DMS53 treated with DMSO at 0.1 percent for 48 hours (cell line): Measurements from ENCODE around the gene DPF3.

Source experiments
- DNase-seq: peaks from one replicate; lab custom pipeline; 2025; ENCODE audit not compliant: unreplicated experiment; lab: John Stamatoyannopoulos, UW

Gene DPF3

DNA sequence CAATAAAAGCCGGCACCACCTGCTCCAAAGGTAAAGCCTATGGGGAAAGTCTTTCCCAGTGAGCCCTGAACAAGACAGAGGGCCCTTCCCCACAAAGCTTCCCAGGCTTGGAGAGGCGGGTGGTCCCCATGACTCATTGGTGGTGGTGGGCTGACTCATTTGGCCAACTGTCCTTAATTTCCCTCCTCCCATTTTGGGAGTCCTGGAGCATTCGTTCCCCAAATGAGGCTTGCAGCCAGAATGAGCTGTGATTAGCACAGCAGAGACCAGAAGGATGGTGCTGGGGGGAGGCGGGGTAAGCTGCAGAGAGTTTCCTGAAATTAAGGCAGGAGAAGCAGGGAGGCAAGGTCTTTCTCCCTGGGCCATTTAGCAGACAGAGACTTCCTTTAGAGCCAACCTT is 241.7 kb downstream of the DPF3 start:
- no peak for DNase-seq

- DNase-seq = no peak
Measured at GRCh38 chr14:72651714-72652113, 242.2 kb downstream of the DPF3 start.

GRCh38 chr14:72651081-72651480 is 242.8 kb downstream of the DPF3 start:
- DNase-seq = no peak

DNA sequence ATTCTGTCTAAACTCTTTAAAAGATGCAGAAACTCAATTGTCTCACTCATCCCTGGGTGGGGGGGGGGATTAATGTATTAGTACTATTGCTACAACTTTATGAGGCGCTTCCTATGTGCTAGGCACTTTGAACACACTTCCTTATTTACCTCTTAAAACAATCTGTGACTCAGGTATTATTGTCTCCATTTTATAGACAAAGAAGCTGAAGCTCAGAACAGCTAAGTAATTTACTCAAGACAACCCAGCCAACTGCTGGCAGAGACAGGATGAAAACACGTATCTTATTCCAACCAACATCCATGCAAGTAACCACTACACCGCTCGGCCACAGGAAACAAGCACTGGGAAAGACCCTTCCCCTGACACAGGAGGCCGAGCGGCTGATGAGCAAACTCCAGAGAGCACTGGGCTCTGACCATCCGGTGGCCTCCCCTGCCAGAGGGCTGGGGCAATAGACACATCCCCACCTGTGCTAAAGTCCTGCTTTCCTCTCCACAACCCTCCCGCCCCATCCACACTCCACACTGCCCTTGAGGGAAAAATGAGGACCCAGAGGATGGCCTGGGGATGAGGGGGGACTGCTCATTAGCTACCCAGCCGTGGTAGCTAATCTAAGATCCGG is 244.2 kb downstream of the DPF3 start:
- no peak for DNase-seq

DNA sequence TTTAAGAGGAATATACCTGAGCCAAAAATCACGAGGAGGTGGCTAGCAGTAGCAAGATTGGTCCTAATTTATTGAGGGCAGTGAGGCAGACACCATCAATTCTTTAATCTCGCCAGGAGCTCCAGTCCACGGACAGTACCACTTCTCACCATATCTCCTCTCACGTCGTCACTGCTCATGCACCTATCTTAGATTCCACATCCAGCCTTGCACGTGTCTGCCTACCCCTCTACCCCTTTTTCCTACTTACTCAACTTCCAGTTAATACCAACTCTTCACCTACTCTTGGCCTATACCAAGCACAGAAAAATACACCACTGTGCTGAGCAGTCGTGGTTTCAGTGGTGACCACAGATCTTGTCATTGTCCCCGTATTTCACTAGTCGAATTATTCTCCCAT is 246.1 kb downstream of the DPF3 start:
- no peak for DNase-seq

GRCh38 chr14:72646861-72647528 is 246.9 kb downstream of the DPF3 start:
- no peak for DNase-seq

- no peak for DNase-seq
Measured at GRCh38 chr14:72645706-72646105, 248.2 kb downstream of the DPF3 start.

DNA sequence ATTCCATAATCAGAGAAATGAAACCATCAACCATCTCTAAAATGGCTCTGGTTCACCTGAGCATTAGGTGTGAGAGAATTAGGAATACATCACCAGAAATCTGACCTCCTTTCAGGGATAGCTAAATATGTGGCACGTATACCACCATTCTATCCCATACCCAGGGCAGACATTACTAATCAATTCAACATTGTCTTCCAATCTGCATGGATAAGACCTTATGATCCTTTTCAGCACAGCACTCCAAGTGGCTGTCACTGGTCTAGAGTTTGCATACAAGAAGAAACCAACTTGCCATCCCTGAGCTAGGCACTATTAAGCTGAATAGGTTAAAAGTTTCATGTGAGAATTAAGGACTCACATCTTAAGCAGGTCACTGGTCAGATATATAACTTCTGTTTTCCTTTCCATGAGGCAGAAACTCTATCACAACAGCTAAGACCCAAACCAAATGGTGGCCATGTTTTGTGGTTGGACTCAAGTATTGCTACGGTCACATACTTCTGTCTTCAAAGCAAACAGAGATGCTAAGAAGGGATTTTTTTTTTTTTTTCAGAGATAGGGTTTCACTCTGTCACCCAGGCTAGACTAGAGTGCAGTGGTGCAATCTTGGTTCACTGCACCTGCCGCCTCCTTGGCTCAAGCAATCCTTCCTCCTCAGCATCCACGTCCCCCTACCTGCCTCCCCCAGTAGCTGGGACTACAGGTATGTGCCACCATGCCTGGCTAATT is 249.0 kb downstream of the DPF3 start:
- no peak for DNase-seq

DNA sequence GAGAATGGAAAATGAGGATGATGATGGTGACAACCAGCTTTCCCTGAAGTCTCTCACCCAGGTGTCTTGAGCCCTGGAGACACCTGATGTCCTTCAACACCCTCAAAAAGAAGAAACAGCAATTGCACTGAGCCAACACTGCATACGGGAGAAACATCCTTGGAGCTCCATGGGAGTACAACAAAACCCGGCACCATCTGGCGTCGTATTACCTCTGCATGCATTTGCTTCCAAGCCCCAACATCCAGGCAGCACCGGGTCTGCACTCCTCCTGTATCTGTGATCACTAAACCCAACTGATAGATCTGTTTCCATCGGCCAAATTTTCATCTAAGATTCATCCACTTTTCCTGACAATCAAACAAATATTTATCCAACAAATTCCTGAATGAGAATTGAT is 249.9 kb downstream of the DPF3 start:
- no peak for DNase-seq

GRCh38 chr14:72643317-72643801 is 250.5 kb downstream of the DPF3 start:
- no peak for DNase-seq

- no peak for DNase-seq
Measured at GRCh38 chr14:72640911-72641485, 252.9 kb downstream of the DPF3 start.

DNA sequence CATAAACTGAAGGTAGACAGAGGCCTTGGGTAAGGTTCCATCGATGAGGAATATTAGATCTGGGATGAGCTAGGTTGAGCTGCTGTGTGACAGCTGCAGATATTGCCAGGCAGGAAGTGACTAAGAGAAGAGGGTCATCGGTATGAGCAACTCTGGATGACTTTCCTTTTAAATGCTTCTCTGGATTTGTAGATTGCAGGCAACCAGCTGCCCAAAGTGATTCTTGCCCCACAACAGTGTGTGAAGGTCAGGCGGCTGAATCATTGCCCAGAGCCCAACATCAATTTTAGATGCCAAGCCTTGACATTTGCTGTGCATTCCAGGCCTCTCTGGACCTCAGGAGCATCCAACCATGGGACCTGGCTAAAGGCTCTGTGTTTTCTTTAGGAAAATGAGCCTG is 255.9 kb downstream of the DPF3 start:
- no peak for DNase-seq

GRCh38 chr14:72636871-72637270 is 257.0 kb downstream of the DPF3 start:
- no peak for DNase-seq

DNA sequence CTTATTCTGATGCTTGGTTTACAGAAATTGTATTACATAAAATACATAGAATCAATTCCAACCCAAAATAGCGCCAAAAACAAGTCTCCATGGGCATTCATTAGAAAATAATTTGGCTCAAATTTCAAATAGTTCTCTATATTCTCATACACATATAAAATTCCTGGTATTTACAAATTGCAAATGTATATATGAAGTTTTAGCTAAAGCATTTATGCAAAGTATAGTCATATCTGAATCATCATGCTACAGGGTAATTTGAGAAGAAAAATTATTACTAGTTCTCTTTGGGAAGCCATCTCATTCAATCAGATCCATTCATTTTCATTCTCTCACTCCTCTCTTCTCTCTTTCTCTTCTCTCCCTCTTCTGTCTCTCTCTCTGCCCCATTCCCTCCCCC is 257.8 kb downstream of the DPF3 start:
- no peak for DNase-seq

DNA sequence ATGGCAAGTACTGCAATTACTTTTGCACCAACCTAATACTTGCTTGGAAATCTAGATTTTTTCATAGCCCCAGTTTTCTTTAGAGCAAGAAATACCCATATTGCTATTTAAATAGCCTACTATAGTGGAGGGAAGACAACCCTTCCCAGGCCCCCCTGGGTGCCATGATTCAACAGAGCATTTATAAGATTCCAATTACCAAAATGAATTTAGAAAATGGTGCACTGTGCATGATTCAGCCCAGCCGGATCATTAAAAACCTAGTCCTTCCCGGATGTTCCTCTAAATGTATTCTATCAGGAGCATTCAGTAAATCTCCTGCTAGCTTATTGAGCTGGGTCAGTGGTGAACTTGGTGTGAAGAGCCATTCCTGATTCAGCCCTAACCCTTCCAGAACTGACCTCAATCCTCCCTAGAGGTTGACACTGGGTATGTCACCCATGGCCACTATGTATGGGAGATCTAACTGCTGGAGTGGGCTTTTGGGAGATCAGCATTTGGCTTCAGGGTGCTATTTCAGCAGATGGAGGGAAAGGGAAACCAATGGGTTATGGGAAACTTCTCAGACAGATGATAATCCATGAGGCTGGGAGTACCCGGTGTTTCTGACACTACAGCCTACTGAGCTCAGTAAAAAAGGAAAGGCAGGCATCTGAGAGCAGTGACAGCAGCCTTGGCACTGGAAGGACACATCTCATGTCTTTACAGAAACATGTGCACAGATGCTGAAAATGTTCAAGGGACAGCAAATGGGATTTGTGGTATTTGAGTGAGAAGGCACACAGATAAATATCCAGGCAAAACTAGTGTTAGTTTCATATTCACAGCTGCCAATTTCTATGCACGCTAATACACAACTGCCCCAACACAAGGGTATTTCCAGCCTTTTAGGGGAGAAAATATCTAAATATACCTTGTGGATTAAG is 258.9 kb downstream of the DPF3 start:
- no peak for DNase-seq

DNA sequence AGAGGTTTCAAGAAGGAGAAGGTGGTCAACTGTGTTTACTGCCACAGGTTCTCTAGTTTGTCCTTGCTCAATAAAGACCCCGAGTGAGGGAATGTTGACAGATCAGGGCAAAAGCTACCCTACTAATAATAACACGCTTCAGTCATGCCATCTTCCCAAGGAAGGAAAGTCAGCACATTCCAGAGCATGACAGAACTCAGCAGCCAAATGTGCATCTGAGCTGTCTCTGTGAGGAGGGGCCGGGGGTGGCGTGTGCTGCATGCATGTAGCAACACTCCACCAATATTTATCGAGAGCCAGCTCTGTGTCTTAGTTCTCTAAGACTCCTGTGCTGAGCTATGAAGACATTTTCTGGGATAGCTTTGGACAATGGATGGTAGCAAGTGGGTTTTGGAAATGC is 260.4 kb downstream of the DPF3 start:
- DNase-seq = no peak

GRCh38 chr14:72632727-72633126 is 261.2 kb downstream of the DPF3 start:
- no peak for DNase-seq

GRCh38 chr14:72631401-72631800 is 262.5 kb downstream of the DPF3 start:
- DNase-seq = no peak

- no peak for DNase-seq
Measured at GRCh38 chr14:72630374-72630773, 263.5 kb downstream of the DPF3 start.

GRCh38 chr14:72629534-72629933 is 264.4 kb downstream of the DPF3 start:
- DNase-seq = no peak

DNA sequence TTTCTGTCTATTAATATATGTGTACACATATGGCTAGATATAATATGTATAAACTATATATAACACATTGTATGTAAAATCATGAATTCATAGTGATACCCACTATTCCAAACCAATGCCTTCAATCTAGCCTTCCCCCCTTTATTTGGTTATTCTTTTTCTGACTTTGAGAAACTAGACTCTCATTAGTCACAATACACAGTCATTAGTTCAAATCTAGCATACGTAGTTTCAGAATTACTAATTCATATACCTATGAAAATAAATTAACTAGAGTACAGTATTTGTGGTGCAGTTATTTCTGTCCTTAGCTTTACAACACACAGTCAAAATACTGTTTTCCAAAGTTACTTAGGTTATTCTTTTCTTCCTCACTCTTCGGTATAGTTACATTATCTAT is 268.2 kb downstream of the DPF3 start:
- DNase-seq = no peak
